ENCODE data around the gene MTHFR. TPM values are rescaled to one million over a fixed set of nuclear protein-coding genes. Genes with fewer than 3 reads are reported as not detected.

Gene MTHFR
- total RNA-seq, 1 donor = 28.4 TPM

DNA sequence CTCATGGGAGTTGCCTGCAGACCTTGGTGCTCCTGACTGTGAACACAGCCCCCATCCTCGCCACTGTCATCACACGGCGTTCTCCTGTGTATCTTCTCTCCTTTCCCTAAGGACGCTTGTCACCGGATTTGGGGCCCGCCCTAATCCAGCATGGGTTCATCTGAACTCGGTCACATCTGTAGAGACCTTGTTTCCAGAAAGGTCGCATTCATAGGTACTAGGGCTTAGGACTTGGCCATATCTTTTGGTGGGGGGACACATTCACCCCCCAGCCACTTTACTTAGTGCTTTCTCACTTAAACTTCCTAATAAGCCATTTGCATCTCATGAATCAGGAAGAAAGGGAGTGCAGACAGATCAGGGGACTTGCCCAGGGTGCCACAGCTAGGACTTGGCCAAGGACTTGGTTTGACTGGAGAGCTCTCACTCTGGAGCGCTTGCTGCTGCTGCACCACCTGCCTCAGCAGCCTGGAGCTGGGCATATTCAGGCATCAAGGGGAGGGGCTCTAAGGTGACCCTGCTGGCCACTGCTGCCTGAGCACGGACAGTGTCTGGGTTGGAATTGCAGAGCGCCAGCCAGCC lies 32.1 kb upstream of the MTHFR start:
- Histone ChIP-seq H3K9me3 (ENCODE audit: low read depth, low read length) (no peaks in the 10 kb centered on the region), H3K4me1 (ENCODE audit: insufficient read depth, low read length) (peaks cover 20% of the 10 kb centered on the region), H3K4me3 (ENCODE audit: low read length) (no peak overlapping the region), H3K27me3 (ENCODE audit: insufficient read depth, low read length) (no peaks in the 10 kb centered on the region)

DNA sequence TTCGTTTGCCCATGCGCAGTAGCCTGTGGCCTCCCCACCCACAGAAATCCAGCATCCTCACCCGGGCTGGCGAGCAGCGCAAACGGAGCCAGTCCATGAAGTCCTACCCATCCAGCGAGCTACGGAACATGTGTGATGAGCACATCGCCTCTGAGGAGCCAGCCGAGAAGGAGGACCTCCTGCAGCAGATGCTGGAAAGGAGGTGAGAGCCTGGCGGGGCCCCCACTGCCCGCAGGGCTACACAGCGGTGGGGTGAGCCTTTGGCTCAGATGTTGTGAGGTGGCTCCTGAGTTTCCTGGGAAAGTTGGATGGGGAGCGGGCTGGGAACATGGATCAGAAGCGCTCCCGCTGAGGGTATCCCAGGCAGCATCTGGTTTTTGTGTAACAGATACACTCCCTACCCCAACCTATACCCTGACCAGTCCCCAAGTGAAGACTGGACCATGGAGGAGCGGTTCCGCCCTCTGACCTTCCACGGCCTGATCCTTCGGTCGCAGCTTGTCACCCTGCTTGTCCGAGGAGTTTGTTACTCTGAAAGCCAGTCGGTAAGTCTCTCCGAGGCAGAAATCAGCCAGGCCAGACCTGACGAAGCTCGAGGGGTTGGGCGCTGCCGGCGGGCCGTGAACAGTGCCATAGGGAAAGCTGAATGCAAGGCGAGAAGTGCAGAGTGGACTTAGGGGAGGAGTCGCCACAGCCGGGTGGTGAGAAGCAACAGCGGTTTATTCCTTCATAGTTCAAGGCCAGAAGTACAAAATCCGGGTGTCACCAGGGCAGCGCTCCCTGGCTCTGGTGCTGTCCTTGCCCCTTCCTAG lies 31.4 kb upstream of the MTHFR start:
- Histone ChIP-seq H3K27me3 (ENCODE audit: insufficient read depth, low read length) (no peaks in the 10 kb centered on the region), H3K9me3 (ENCODE audit: low read depth, low read length) (no peaks in the 10 kb centered on the region), H3K4me3 (ENCODE audit: low read length) (no peak overlapping the region), H3K4me1 (ENCODE audit: insufficient read depth, low read length) (peaks cover 13% of the 10 kb centered on the region)

DNA sequence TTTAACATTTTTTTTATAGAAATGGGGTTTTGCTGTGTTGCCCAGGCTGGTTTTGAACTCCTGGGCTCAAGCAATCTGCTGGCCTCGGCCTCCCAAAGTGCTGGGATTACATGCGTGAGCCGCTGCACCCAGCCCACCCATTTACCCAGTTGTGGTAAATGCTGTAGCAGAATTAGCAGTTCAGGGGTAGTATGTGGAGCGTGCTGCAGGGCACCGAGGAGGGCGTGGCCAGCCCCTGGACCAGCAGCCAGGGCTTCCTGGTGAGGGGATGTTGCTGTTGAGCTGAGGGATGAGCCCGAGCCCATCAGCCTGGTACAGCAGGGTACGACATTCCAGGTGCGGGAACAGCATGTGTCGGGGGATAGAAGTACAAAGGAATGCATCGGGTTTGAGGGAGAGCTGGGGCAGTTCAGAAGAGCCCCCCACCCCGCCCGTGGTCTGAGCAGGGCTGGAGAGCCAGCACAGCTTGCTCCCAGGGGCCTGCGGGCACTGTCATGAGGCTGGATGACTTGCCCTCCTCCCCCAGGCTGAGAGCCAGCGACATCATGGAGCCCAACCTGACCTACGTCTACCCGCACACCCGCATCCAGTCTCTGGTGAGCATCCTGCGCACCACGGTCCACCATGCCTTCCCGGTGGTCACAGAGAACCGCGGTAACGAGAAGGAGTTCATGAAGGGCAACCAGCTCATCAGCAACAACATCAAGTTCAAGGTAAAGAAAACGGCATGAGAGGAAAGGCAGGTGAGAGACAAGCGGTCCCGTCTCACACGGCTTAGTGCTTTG lies 29.9 kb upstream of the MTHFR start:
- no peak overlapping the region for H3K4me3 ChIP-seq (ENCODE audit: low read length)
- H3K9me3 ChIP-seq (ENCODE audit: low read depth, low read length) = no peaks in the 10 kb centered on the region
- H3K27me3 ChIP-seq (ENCODE audit: insufficient read depth, low read length) = no peaks in the 10 kb centered on the region
- H3K4me1 ChIP-seq (ENCODE audit: insufficient read depth, low read length) = no peaks in the 10 kb centered on the region

DNA sequence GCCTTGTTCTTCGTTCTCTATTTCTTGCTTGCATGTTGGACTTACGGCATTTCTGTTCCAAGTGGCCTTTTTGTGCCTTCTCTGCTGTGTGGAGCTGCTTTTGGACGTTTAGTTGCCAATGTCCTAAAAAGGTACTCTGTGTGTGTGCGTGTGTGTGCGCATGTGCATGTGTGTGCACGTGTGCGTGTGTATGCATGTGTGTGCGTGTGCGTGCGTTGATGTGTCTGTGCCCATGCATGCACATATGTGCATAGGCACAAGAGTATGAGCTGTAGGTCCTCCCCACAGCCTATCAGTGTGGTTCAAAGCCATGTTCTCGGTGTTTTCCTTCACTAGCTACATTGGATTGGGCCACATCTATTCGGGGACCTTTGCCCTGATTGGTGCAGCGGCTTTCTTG lies 28.1 kb upstream of the MTHFR start:
- Histone ChIP-seq H3K4me3 (ENCODE audit: low read length) (no peak overlapping the region), H3K4me1 (ENCODE audit: insufficient read depth, low read length) (no peaks in the 10 kb centered on the region)

DNA sequence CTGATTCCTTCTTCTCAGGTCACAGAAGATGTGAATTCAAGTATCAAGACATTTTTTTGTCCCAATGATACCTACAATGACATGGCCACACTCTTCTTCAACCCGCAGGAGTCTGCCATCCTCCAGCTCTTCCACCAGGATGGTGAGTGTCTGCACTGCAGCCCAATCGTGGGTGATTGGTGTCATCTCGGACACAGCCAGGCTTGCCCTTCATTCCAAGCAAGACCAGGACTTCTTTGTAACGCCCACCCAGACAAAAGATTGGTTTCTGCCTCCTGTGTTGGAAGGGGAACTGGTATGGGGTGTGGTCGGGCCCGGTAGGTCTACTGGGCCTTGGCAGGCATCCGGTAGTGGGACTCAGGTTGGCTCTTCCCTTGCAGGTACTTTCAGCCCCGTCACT lies 27.7 kb upstream of the MTHFR start:
- H3K27me3 ChIP-seq (ENCODE audit: insufficient read depth, low read length) = no peaks in the 10 kb centered on the region
- no peaks in the 10 kb centered on the region for H3K4me1 ChIP-seq (ENCODE audit: insufficient read depth, low read length)
- H3K9me3 ChIP-seq (ENCODE audit: low read depth, low read length) = no peaks in the 10 kb centered on the region
- no peak overlapping the region for H3K4me3 ChIP-seq (ENCODE audit: low read length)

More for the DNA sequence above, 28.1 kb upstream of the MTHFR start:
- H3K9me3 ChIP-seq (ENCODE audit: low read depth, low read length) = no peaks in the 10 kb centered on the region
- no peaks in the 10 kb centered on the region for H3K27me3 ChIP-seq (ENCODE audit: insufficient read depth, low read length)

DNA sequence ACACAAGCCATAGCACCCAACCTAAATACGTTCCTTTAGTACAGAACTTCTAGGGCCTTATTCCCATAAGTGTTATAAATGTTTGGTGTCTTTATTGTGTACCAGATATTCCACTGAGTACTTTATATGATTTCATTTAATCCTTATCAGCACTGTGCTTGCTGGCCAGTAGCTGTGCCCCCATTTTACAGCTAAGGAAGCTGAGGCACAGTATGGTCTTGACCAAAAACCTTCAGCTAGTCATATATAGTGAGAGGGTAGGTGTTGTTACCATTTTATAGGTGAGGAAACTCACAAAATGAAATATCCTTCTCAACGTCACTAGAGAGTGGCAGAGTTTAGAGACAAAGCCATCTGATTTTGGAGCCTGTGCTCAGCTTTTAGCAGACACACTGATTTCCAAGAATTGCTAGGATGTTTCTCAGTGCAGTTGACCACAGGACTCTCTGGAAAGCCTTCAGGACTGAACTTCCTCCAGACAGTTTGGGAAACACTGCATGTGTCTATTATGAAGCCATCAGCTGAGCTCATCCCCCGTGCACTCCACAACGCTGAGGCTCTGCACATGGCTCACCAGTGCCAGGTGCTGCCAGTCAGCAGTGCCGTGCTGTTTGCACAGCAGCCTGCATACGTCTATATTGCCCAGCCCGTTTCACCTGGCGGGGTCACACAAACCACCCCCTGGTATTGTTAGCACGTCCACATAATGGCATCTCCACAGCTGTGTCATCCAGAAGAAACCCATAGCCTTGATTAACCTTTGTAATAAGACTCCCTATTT lies 26.4 kb upstream of the MTHFR start:
- H3K27me3 ChIP-seq (ENCODE audit: insufficient read depth, low read length) = no peaks in the 10 kb centered on the region
- no peaks in the 10 kb centered on the region for H3K4me1 ChIP-seq (ENCODE audit: insufficient read depth, low read length)
- no peaks in the 10 kb centered on the region for H3K9me3 ChIP-seq (ENCODE audit: low read depth, low read length)
- no peak overlapping the region for H3K4me3 ChIP-seq (ENCODE audit: low read length)

DNA sequence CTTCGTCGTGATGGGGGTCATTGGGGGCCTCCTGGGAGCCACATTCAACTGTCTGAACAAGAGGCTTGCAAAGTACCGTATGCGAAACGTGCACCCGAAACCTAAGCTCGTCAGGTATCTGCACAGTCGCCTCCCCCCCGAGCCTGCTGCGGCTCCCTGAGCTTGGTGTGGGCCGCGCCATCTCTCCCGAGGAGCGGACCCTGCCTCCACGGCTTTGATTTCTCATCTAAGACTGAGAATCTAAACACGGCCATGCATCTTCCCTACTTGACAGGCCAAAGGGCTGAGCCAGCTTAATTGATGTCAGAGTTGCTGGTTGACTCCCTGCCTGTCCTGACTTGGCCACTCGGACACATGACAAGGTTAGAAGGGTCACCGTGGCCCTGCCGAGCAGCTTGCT lies 22.7 kb upstream of the MTHFR start:
- Histone ChIP-seq H3K4me1 (ENCODE audit: insufficient read depth, low read length) (no peaks in the 10 kb centered on the region), H3K4me3 (ENCODE audit: low read length) (no peak overlapping the region), H3K27me3 (ENCODE audit: insufficient read depth, low read length) (no peaks in the 10 kb centered on the region), H3K9me3 (ENCODE audit: low read depth, low read length) (no peaks in the 10 kb centered on the region)

DNA sequence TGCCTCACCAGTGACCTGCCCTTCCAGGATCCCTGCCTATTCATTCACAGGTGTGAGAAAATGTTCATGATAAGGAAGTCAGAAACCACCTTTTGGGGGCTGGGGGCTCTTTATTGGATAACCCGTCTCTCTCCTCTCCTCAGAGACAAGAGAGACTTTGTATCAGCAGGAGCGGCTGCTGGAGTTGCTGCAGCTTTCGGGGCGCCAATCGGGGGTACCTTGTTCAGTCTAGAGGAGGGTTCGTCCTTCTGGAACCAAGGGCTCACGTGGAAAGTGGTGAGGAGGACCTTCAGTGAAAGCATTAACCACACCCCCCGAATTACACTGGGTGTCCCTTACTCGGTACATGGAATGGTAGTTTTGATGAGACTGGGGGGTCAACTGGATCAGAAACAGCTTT lies 21.2 kb upstream of the MTHFR start:
- no peak overlapping the region for H3K4me3 ChIP-seq (ENCODE audit: low read length)
- no peaks in the 10 kb centered on the region for H3K9me3 ChIP-seq (ENCODE audit: low read depth, low read length)
- H3K27me3 ChIP-seq (ENCODE audit: insufficient read depth, low read length) = no peaks in the 10 kb centered on the region
- no peaks in the 10 kb centered on the region for H3K4me1 ChIP-seq (ENCODE audit: insufficient read depth, low read length)

DNA sequence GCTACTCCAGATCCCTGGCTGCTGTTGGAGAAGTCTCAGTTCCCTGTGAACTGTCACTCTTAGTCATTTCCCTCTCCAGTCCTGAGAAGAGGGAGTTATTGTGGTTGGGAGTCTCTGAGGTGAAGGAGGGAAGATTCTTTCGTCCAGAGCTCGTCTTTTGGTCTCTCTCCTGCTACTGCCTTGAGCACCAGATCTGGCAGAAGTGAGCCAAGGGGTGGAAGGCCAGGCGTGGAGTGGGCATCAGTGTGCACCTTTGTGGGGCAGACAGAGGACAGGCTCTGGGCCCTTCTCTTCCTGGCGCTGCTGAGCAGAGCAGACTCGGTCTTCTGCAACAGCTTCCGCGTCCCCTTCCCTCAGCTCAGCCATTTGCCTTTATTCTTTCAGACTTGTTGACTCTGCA lies 19.4 kb upstream of the MTHFR start:
- Histone ChIP-seq H3K4me3 (ENCODE audit: low read length) (no peak overlapping the region), H3K9me3 (ENCODE audit: low read depth, low read length) (no peaks in the 10 kb centered on the region), H3K4me1 (ENCODE audit: insufficient read depth, low read length) (no peaks in the 10 kb centered on the region), H3K27me3 (ENCODE audit: insufficient read depth, low read length) (no peaks in the 10 kb centered on the region)

DNA sequence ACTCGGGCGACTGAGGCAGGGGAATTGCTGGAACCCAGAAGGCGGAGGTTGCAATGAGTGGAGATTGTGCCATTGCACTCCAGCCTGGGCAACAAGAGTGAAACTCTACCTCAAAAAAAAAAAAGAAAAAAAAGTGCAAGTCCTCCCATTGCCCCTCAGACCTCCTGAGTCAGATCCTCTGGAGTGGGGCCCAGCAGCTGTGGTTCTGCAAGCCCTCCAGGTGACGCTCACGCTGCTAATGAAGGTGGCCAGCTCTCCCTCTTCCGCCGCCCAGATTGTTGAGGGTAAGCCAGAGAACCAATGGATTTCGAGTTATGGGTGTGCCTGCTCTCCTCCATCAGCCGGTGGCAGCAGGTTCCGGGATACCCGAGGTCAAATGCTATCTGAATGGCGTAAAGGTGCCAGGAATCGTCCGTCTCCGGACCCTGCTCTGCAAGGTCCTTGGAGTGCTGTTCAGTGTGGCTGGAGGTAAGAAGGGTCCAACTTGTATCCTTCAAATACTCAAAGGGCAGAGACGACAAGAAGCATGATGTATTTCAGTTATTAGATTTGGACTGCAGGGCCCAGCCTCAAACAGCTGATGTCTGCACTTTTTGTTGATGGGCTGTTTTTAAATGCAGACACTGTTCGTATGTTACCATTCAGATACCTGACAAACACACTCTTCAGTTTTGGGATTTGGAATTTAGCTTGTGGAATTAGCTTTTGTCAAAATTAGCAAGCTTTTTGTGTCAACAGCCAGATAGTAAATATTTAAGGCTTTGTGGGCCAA lies 17.8 kb upstream of the MTHFR start:
- no peak overlapping the region for H3K4me3 ChIP-seq (ENCODE audit: low read length)
- no peaks in the 10 kb centered on the region for H3K9me3 ChIP-seq (ENCODE audit: low read depth, low read length)
- no peaks in the 10 kb centered on the region for H3K27me3 ChIP-seq (ENCODE audit: insufficient read depth, low read length)
- no peaks in the 10 kb centered on the region for H3K4me1 ChIP-seq (ENCODE audit: insufficient read depth, low read length)

DNA sequence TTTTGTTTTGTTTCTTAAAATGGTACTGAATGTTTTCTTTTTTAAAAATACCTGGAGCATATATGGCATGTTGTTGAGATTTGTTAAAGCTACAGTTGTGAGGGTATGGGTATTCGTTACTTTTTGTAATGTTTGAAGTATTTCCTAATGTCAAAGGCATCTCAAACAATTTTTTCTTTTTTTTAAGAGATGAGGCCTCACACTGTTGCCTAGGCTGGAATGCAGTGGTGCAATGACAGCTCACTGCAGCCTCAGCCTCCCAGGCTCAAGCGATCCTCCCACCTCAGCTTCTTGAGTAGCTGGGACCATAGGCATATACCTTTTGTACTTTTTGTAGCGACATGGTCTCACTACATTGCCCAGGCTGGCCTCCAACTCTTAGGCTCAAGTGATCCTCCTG lies 16.3 kb upstream of the MTHFR start:
- Histone ChIP-seq H3K27me3 (ENCODE audit: insufficient read depth, low read length) (no peaks in the 10 kb centered on the region), H3K4me1 (ENCODE audit: insufficient read depth, low read length) (no peaks in the 10 kb centered on the region), H3K9me3 (ENCODE audit: low read depth, low read length) (no peaks in the 10 kb centered on the region), H3K4me3 (ENCODE audit: low read length) (no peak overlapping the region)

DNA sequence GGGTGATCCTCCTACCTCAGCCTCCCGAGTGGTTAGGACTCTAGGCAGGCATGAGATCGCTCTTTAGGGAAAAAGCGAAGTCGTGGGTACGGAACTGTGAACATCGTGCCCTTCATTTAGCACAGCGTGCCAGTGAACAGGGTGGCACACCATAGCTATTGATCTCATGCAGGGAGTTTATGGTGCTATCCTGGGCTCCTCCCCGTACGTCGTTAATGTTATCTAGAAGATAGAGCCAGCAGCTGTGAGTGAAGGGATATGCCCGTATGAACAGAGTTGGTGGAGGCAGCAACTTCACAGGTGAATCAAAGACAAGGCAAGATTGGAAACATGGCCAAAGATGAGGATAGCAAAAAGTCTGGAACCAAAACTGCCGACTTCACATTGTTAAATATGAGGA lies 11.4 kb upstream of the MTHFR start:
- no peak overlapping the region for H3K4me3 ChIP-seq (ENCODE audit: low read length)
- H3K4me1 ChIP-seq (ENCODE audit: insufficient read depth, low read length) = peaks cover 31% of the 10 kb centered on the region
- no peaks in the 10 kb centered on the region for H3K9me3 ChIP-seq (ENCODE audit: low read depth, low read length)
- H3K27me3 ChIP-seq (ENCODE audit: insufficient read depth, low read length) = no peaks in the 10 kb centered on the region

DNA sequence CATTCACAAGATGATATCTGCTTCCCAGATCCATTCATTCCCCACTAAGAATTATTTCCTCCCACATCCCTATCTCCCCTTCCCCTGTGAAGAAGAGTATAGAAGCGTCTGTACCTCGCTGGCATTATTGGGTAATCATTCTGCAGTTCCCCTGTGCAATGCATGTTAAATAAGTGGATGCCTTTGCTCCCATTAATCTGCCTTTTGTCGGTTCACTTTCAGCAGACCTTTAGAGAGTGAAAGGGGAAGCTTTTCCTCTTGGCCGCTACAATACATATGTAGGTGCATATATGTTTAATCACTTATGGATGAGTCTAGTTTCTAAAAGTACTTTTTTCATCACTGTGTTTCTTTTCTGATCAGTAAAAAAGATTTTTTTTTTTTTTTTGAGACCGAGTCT lies 7.3 kb upstream of the MTHFR start:
- Histone ChIP-seq H3K27me3 (ENCODE audit: insufficient read depth, low read length) (no peaks in the 10 kb centered on the region), H3K4me3 (ENCODE audit: low read length) (no peak overlapping the region), H3K4me1 (ENCODE audit: insufficient read depth, low read length) (peaks cover 34% of the 10 kb centered on the region), H3K9me3 (ENCODE audit: low read depth, low read length) (no peaks in the 10 kb centered on the region)

DNA sequence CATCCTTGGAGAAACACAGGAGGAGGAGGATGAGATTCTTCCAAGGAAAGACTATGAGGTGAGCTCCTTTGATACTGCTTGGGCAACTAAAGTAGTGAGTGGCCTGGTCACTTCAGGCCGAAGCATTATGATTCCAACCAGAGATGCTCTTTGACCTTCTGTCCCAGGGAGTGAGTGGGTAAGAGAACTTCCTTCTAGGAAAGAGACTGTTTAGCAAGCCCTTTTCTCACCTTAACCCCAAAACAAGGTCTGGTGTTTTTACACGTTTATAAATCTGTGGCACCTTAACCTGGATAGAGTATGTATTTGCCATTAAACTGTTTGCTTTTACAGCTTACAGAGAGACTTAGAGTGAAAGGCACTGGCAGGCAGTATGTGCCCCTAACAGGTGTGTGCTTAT lies 1.4 kb upstream of the MTHFR start:
- Histone ChIP-seq H3K9me3 (ENCODE audit: low read depth, low read length) (no peaks in the 10 kb centered on the region), H3K27me3 (ENCODE audit: insufficient read depth, low read length) (no peaks in the 10 kb centered on the region), H3K4me1 (ENCODE audit: insufficient read depth, low read length) (peaks cover 50% of the 10 kb centered on the region), H3K4me3 (ENCODE audit: low read length) (peak overlapping the region; percentile 79)
